ENCODE measurements around the gene TMEM244. TPM values are rescaled to one million over a fixed set of nuclear protein-coding genes. Genes with fewer than 3 reads are reported as not detected.

Gene TMEM244
- total RNA-seq, 3 donors from 2014 or later (not counting 1 experiment from before 2014, with no cell fraction given), result not detected

- Histone ChIP-seq H3K4me1 (ENCODE audit: control insufficient read depth, insufficient read depth, low read length) (no peaks in the 10 kb centered on the region), H3K9me3 (ENCODE audit: control insufficient read depth, insufficient read depth, low read length) (no peaks in the 10 kb centered on the region), H3K27ac (ENCODE audit: low read length) (no peak overlapping the region), H3K4me3 (ENCODE audit: low read length) (no peak overlapping the region), H3K36me3 (ENCODE audit: control insufficient read depth, insufficient read depth, low read length) (no peaks in the 10 kb centered on the region), H3K27me3 (ENCODE audit: control insufficient read depth, insufficient read depth, low read length) (peaks cover 2% of the 10 kb centered on the region)
- DNase-seq, result no peak
- 69% methylated on average over 2 of the region's 3 CpGs for WGBS (ENCODE audit: insufficient coverage)
- no peak for ATAC-seq
- H3K27me3 Mint-ChIP-seq (ENCODE audit: low read depth in 2 of 2), result peaks cover 10 to 24% of the 10 kb centered on the region in 2 donors
- no peaks in the 10 kb centered on the region for H3K9me3 Mint-ChIP-seq
- no peaks in the 10 kb centered on the region for H3K36me3 Mint-ChIP-seq
- no peak overlapping the region for H3K27ac Mint-ChIP-seq
- H3K4me1 Mint-ChIP-seq, result no peaks in the 10 kb centered on the region
- intact Hi-C loops (cut with micrococcal nuclease), result no loop called here
- no peak for TF ChIP-seq CTCF (IDR thresholded peaks at IDR 0.05)
- no peak overlapping the region for H3K4me3 Mint-ChIP-seq
Observed at GRCh38 chr6:129906515-129907077, 45.5 kb upstream of the TMEM244 start.

DNA sequence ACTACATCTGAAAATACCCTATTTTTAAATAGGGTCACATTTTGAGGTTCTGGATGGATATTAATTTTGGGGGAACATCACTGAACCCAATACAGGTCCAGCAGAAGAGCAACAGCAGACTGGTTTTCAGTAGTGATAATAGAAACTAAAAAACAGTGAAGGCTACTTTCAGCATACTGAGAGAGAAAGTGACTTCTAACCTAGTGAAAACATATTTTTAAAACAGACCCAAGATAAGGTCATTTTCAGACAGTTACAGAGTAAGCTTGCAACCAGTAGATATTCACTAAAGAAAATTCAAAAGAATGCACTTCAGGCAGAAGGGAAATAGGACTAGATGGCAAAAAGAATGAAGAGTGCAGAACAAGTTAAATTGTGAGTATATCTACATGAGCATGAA lies 42.0 kb upstream of the TMEM244 start:
- Mint-ChIP-seq H3K27me3 (ENCODE audit: low read depth in 2 of 2) (peaks cover 8 to 24% of the 10 kb centered on the region in 2 donors), H3K36me3 (no peaks in the 10 kb centered on the region), H3K9me3 (no peaks in the 10 kb centered on the region), H3K4me3 (no peak overlapping the region), H3K27ac (no peak overlapping the region), H3K4me1 (no peaks in the 10 kb centered on the region)
- H3K27ac ChIP-seq (ENCODE audit: low read length), result no peak overlapping the region
- intact Hi-C loops (cut with micrococcal nuclease), result no loop called here
- H3K9me3 ChIP-seq (ENCODE audit: control insufficient read depth, insufficient read depth, low read length), result no peaks in the 10 kb centered on the region
- no peaks in the 10 kb centered on the region for H3K4me1 ChIP-seq (ENCODE audit: control insufficient read depth, insufficient read depth, low read length)
- ATAC-seq (no peak), DNase-seq (no peak)
- no peak for TF ChIP-seq CTCF (IDR thresholded peaks at IDR 0.05)
- no peaks in the 10 kb centered on the region for H3K36me3 ChIP-seq (ENCODE audit: control insufficient read depth, insufficient read depth, low read length)
- no peak overlapping the region for H3K4me3 ChIP-seq (ENCODE audit: low read length)
- H3K27me3 ChIP-seq (ENCODE audit: control insufficient read depth, insufficient read depth, low read length), result peaks cover 2% of the 10 kb centered on the region

GRCh38 chr6:129902681-129903080 lies 41.6 kb upstream of the TMEM244 start:
- Mint-ChIP-seq H3K36me3 (no peaks in the 10 kb centered on the region), H3K9me3 (no peaks in the 10 kb centered on the region), H3K4me3 (no peak overlapping the region), H3K4me1 (no peaks in the 10 kb centered on the region), H3K27ac (no peak overlapping the region), H3K27me3 (ENCODE audit: low read depth in 2 of 2) (peaks cover 9 to 24% of the 10 kb centered on the region in 2 donors)
- intact Hi-C loops (cut with micrococcal nuclease), result no loop called here
- Histone ChIP-seq H3K4me1 (ENCODE audit: control insufficient read depth, insufficient read depth, low read length) (no peaks in the 10 kb centered on the region), H3K36me3 (ENCODE audit: control insufficient read depth, insufficient read depth, low read length) (no peaks in the 10 kb centered on the region), H3K27me3 (ENCODE audit: control insufficient read depth, insufficient read depth, low read length) (peaks cover 2% of the 10 kb centered on the region), H3K9me3 (ENCODE audit: control insufficient read depth, insufficient read depth, low read length) (no peaks in the 10 kb centered on the region), H3K4me3 (ENCODE audit: low read length) (no peak overlapping the region), H3K27ac (ENCODE audit: low read length) (no peak overlapping the region)
- WGBS (ENCODE audit: insufficient coverage), result 100% methylated on average over 1 of the region's 1 CpG
- no peak for ATAC-seq
- no peak for TF ChIP-seq CTCF (IDR thresholded peaks at IDR 0.05)
- DNase-seq, result no peak

DNA sequence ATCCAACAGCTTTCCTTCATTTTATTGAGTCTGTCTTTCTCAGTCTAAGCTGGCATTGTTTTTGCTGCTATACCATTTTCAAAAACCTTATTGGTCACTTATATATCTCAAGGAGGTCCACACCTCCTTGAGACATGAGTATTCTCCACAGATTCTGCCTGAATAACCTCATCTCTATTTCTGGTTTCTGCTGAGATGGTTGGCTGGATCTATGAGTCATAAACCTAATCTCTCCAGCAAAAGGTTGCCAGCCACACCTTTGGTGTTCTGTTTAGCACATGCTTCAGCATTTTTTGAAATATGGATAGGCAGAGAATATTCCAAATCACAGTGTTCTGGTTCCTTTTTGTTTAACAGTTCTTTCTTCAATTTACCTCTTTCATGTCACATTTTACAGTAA lies 40.8 kb upstream of the TMEM244 start:
- Histone ChIP-seq H3K4me3 (ENCODE audit: low read length) (no peak overlapping the region), H3K36me3 (ENCODE audit: control insufficient read depth, insufficient read depth, low read length) (no peaks in the 10 kb centered on the region), H3K9me3 (ENCODE audit: control insufficient read depth, insufficient read depth, low read length) (no peaks in the 10 kb centered on the region), H3K27me3 (ENCODE audit: control insufficient read depth, insufficient read depth, low read length) (peaks cover under 1% of the 10 kb centered on the region), H3K4me1 (ENCODE audit: control insufficient read depth, insufficient read depth, low read length) (no peaks in the 10 kb centered on the region), H3K27ac (ENCODE audit: low read length) (no peak overlapping the region)
- Mint-ChIP-seq H3K27ac (no peak overlapping the region), H3K9me3 (no peaks in the 10 kb centered on the region), H3K27me3 (ENCODE audit: low read depth in 2 of 2) (peaks cover 11 to 24% of the 10 kb centered on the region in 2 donors), H3K36me3 (no peaks in the 10 kb centered on the region), H3K4me3 (no peak overlapping the region), H3K4me1 (no peaks in the 10 kb centered on the region)
- DNase-seq, result no peak
- intact Hi-C loops (cut with micrococcal nuclease), result no loop called here
- ATAC-seq, result no peak
- no peak for TF ChIP-seq CTCF (IDR thresholded peaks at IDR 0.05)
